HG03108 (cell line): ENCODE results near the gene SF3B1.
"Not testable (repeated sequence)": the region's sequence is repeated elsewhere in the genome, so short reads cannot be mapped to it uniquely, and the experiment has no call there.

ENCODE experiments used
- ATAC-seq: cut with Tn5 transposase; IDR thresholded peaks from one replicate; pipeline ENCODE4 v1.9.1; 2021; ENCODE audit warnings: moderate library complexity; ENCODE audit not compliant: unreplicated experiment

The SF3B1 gene

DNA sequence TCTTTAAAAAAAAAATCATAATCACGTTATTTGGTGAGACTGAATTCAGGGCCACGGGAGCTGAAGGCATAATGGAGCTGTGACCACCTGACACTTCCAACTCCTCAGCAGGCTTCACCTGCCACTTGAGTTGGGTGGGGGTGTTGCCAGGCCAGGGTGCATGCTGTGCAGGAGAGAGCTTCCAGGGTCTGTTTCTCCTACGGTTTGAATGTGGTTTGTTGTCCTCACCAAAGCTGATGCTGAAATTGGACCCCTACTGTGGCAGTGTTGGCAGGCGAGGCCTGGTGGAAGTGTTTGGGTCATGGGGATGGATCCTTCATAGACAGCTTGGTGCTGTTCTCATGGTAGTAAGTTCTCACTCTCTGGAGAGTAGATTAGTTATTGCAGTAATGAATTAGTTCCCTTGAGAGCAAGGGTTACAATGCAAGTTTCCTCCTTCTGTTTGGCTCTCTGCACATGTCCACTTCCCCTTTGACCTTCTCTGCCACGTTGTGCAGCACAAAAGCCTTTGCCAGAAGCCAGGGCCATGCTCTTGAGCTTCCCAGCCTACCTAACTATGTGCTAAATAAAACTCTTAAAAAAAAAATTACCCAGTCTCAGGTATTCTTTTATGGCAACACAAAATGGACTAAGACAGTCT lies 86.0 kb downstream of the SF3B1 start:
- ATAC-seq = no peak

GRCh38 chr2:197345846-197346370 lies 88.9 kb downstream of the SF3B1 start:
- no peak for ATAC-seq

GRCh38 chr2:197343968-197344367 lies 90.9 kb downstream of the SF3B1 start:
- ATAC-seq = not testable (repeated sequence)

- no peak for ATAC-seq
Observed at GRCh38 chr2:197340591-197340990, 94.2 kb downstream of the SF3B1 start.
